B cell (primary cell): ENCODE results near the gene FNDC3A. TPM values are rescaled to one million over a fixed set of nuclear protein-coding genes. Genes with fewer than 3 reads are reported as not detected.

Experiments used
- ATAC-seq: fragments of 200-7000 bp; cut with Tn5 transposase; one replicate; pipeline ENCODE4 v1.10.0; 2021; ENCODE audit warnings: low read depth, mild to moderate bottlenecking, moderate number of reproducible peaks, moderate library complexity
- CTCF ChIA-PET: fragments of 350-600 bp; sonication (Branson Sonifier 250); formaldehyde crosslinking; loops from one replicate; lab custom pipeline; 2021; ENCODE audit warnings: antibody characterized with exemption, inconsistent platforms; lab: Charles Lee
- POLR2A ChIA-PET: fragments of 350-600 bp; sonication (Branson Sonifier 250); formaldehyde crosslinking; loops from one replicate; lab custom pipeline; 2021; ENCODE audit warnings: antibody characterized with exemption; lab: Charles Lee
- DNase-seq: peaks from one replicate; pipeline ENCODE4 v3.0.0; 2013
- H2AFZ ChIP-seq: 2 replicates; pipeline ENCODE4 v1.6.1; 2012; ENCODE audit warnings: mild to moderate bottlenecking, low read depth, low read length; ENCODE audit not compliant: insufficient read depth, poor library complexity, severe bottlenecking
- H3K27ac ChIP-seq, 2 donors: 1 replicate in 1 of 2; 2 replicates in 1 of 2; pipeline ENCODE4 v1.5.1; 2012 to 2013; ENCODE audit warnings: low read length in 2 of 2, mild to moderate bottlenecking in 2 of 2, moderate library complexity in 1 of 2
- H3K27me3 ChIP-seq, 4 experiments: fragments of 200-600 bp in 1 of 4; sonication (generic) in 1 of 4; replicated peaks in 1 of 4; 1 replicate in 2 of 4; 2 replicates in 2 of 4; pipeline versions ENCODE4 v1.6.1 to v1.7.0; 2013 to 2016; ENCODE audit warnings: low read length in 3 of 4, mild to moderate bottlenecking in 2 of 4, mixed read lengths in 1 of 4, moderate library complexity in 1 of 4; ENCODE audit not compliant: insufficient read depth in 4 of 4, control insufficient read depth in 3 of 4; ENCODE audit errors: control extremely low read depth in 1 of 4
- H3K36me3 ChIP-seq, 2 experiments: replicated peaks in 1 of 2; 1 replicate in 1 of 2; 2 replicates in 1 of 2; pipeline versions ENCODE4 v1.6.1 to v1.7.1; 2013; ENCODE audit warnings: low read length in 1 of 2; ENCODE audit not compliant: insufficient read depth in 2 of 2, control insufficient read depth in 1 of 2; ENCODE audit errors: control extremely low read depth in 1 of 2, extremely low read depth in 1 of 2
- H3K4me1 ChIP-seq, 2 donors: fragments of 200-600 bp in 1 of 2; sonication (generic) in 1 of 2; 1 replicate in 1 of 2; 2 replicates in 1 of 2; pipeline versions ENCODE4 v1.5.1 to v1.6.1; 2013 to 2017; ENCODE audit warnings: low read length in 2 of 2; ENCODE audit not compliant: control insufficient read depth in 2 of 2, insufficient read depth in 2 of 2
- H3K4me2 ChIP-seq: replicated peaks from 2 replicates; pipeline ENCODE3; 2012; ENCODE audit warnings: mild to moderate bottlenecking, low read depth, low read length; ENCODE audit not compliant: poor library complexity, severe bottlenecking
- H3K4me3 ChIP-seq, 5 experiments: fragments of 200-600 bp in 1 of 5; sonication (generic) in 1 of 5; 1 replicate in 3 of 5; 2 replicates in 2 of 5; pipeline versions ENCODE4 v1.5.1 to v1.7.0; 2011 to 2016; ENCODE audit warnings: low read length in 4 of 5, mild to moderate bottlenecking in 4 of 5, low read depth in 2 of 5, control low read depth in 1 of 5, moderate library complexity in 1 of 5; ENCODE audit not compliant: insufficient read depth in 1 of 5; ENCODE audit errors: control extremely low read depth in 1 of 5, extremely low read depth in 1 of 5
- H3K79me2 ChIP-seq: fragments of 200-600 bp; sonication (generic); one replicate; pipeline ENCODE4 v1.6.0; 2016; ENCODE audit warnings: low read length; ENCODE audit not compliant: control insufficient read depth, insufficient read depth
- H3K9ac ChIP-seq: fragments of 200-600 bp; sonication (generic); 2 replicates; pipeline ENCODE4 v1.6.1; 2017; ENCODE audit warnings: mild to moderate bottlenecking, low read length, moderate library complexity
- H3K9me3 ChIP-seq, 3 donors: one replicate each; pipeline versions ENCODE4 v1.6.1 to v1.7.1; 2013; ENCODE audit warnings: low read length in 2 of 3; ENCODE audit not compliant: control insufficient read depth in 2 of 3, insufficient read depth in 1 of 3; ENCODE audit errors: control extremely low read depth in 1 of 3
- H4K20me1 ChIP-seq: 2 replicates; pipeline ENCODE4 v1.6.0; 2012; ENCODE audit warnings: mild to moderate bottlenecking, low read length; ENCODE audit not compliant: insufficient read depth, control insufficient read depth, poor library complexity, severe bottlenecking
- H3K27ac Mint-ChIP-seq: one replicate; pipeline ENCODE4 v1.8.0; 2021; ENCODE audit warnings: mixed read lengths
- H3K27me3 Mint-ChIP-seq: one replicate; pipeline ENCODE4 v1.8.0; 2021; ENCODE audit warnings: mixed read lengths
- H3K4me1 Mint-ChIP-seq: one replicate; pipeline ENCODE4 v1.8.0; 2021; ENCODE audit warnings: mixed read lengths
- H3K4me3 Mint-ChIP-seq: one replicate; pipeline ENCODE4 v1.8.0; 2021; ENCODE audit warnings: mixed read lengths
- H3K9me3 Mint-ChIP-seq: one replicate; pipeline ENCODE4 v1.8.0; 2022; ENCODE audit warnings: mixed read lengths; ENCODE audit not compliant: insufficient read depth
- EZH2 ChIP-seq: IDR thresholded peaks from 2 replicates; pipeline ENCODE4 v1.6.1; 2012; ENCODE audit warnings: borderline replicate concordance, low read depth, mild to moderate bottlenecking, moderate library complexity, low read length; ENCODE audit not compliant: insufficient read depth, poor library complexity, severe bottlenecking
- WGBS: methylation state at CpG from one replicate; pipeline ENCODE4 v1.1.5; 2013; ENCODE audit warnings: missing lambda C conversion rate; ENCODE audit not compliant: insufficient coverage; 5-methylcytosine and 5-hydroxymethylcytosine counted together
- intact Hi-C: fragments of 100-400 bp; cut with micrococcal nuclease; formaldehyde crosslinking; loops from one replicate; pipeline ENCODE4 v1.10.0; 2022
- polyA plus RNA-seq: library from polyadenylated mRNA; depleted of rRNA; stranded (reverse); fragments of >200 nt; gene quantifications from 2 replicates; pipeline ENCODE4 v1.2.3, GENCODE V29; 2012
- total RNA-seq, 2 donors: library from RNA; stranded (reverse); fragments of 120-200 nt in 1 of 2; gene quantifications; 1 replicate in 1 of 2; 2 replicates in 1 of 2; pipeline versions ENCODE4 v1.2.3 to v1.2.4, GENCODE V29; 2013 to 2022
- TF ChIP-seq, protein P1 (sequence below): fragments of 200-600 bp; IDR thresholded peaks from one replicate; pipeline ENCODE4 v1.8.0; 2022; ENCODE audit warnings: antibody characterized with exemption, mild to moderate bottlenecking

The FNDC3A gene
- total and polyA plus RNA-seq, 2 donors (not counting 1 experiment from before 2014, with no cell fraction given), result 13.5 to 37.1 TPM

GRCh38 chr13:49110913-49111170 lies 135.1 kb downstream of the FNDC3A start:
- Histone ChIP-seq H2AFZ (peak overlapping the region; percentile 76), H3K79me2 (peaks cover 34% of the 10 kb centered on the region), H3K4me1 (peaks cover 3 to 6% of the 10 kb centered on the region in 2 donors), H3K9ac (peak overlapping the region; percentile 82), H3K27ac (no peak overlapping the region), H3K36me3 (peaks cover 2 to 7% of the 10 kb centered on the region in 2 experiments), H3K4me3 (peak overlapping the region; percentile 40 to 97 (median 79)), H3K9me3 (no peaks in the 10 kb centered on the region), H3K27me3 (no peaks in the 10 kb centered on the region), H4K20me1 (peaks cover 7% of the 10 kb centered on the region), H3K4me2 (peak overlapping the region; percentile 71)
- DNase-seq (no peak), ATAC-seq (no peak)
- intact Hi-C loops, result loop anchor here (1.0 to 2.0 kb wide), 2 partner anchors 14 to 135 kb away; no protein-coding TSS in a partner anchor
- ChIA-PET CTCF (interaction anchor here (1.5 kb wide), 1 partner anchor 135 kb away, joined by 4 read pairs; the partner anchor contains the start of gene FNDC3A), POLR2A (no interaction called here)
- TF ChIP-seq, protein P1, sequence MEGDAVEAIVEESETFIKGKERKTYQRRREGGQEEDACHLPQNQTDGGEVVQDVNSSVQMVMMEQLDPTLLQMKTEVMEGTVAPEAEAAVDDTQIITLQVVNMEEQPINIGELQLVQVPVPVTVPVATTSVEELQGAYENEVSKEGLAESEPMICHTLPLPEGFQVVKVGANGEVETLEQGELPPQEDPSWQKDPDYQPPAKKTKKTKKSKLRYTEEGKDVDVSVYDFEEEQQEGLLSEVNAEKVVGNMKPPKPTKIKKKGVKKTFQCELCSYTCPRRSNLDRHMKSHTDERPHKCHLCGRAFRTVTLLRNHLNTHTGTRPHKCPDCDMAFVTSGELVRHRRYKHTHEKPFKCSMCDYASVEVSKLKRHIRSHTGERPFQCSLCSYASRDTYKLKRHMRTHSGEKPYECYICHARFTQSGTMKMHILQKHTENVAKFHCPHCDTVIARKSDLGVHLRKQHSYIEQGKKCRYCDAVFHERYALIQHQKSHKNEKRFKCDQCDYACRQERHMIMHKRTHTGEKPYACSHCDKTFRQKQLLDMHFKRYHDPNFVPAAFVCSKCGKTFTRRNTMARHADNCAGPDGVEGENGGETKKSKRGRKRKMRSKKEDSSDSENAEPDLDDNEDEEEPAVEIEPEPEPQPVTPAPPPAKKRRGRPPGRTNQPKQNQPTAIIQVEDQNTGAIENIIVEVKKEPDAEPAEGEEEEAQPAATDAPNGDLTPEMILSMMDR, result no peak
- TF ChIP-seq EZH2, result no peak
- Mint-ChIP-seq H3K4me3 (peak overlapping the region; percentile 95), H3K4me1 (peaks cover 21% of the 10 kb centered on the region), H3K27ac (no peak overlapping the region), H3K27me3 (no peaks in the 10 kb centered on the region), H3K9me3 (no peaks in the 10 kb centered on the region)

DNA sequence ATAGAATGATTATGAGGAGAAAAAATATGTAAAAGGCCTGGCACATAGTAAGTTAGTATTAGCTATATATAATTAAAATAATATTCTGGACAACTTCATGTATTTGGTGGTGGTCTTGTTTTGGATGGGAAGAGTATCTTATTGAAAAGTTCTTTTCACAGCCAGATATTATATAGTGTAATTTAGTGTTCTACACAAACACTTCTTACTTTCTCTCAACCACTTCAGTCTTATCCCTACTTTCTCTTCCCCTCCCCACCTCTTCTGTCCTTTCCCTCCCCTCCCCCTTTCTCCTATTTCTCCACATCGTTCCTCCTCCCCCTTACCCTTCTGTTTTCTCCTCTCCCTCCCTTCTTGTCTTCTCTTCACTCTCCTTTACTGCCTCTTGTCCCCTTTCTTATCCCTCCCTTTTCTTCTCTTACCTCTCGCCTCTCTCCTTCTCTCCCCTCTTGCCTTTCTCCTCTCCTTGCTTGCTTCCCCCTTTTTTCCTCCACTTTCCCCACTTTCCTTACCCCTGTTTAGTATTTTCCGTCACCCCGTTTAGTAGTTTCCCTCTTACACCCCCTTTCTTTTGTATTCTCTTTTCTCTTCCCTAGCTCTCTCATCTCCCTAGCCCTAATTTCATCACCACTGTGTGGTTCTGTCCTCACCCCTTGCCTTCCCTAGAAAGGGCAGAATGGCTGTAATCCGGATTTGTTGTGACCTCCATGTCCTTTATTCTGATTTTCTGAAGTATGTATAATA lies 137.2 kb downstream of the FNDC3A start:
- H3K9me3 Mint-ChIP-seq, result no peaks in the 10 kb centered on the region
- CTCF ChIA-PET, result no interaction called here
- TF ChIP-seq EZH2, result no peak
- TF ChIP-seq, protein P1, result no peak
- H3K4me3 Mint-ChIP-seq, result no peak overlapping the region
- H3K4me1 Mint-ChIP-seq, result peaks cover 21% of the 10 kb centered on the region
- peaks cover 3 to 6% of the 10 kb centered on the region in 2 donors for H3K4me1 ChIP-seq
- no peak overlapping the region for H3K4me3 ChIP-seq
- no peak overlapping the region for H3K27ac Mint-ChIP-seq
- POLR2A ChIA-PET, result no interaction called here
- no peak overlapping the region for H2AFZ ChIP-seq
- H3K9me3 ChIP-seq, result no peaks in the 10 kb centered on the region
- intact Hi-C loops, result no loop called here
- H3K27ac ChIP-seq, result peak overlapping the region in 1 of 2 donors; percentile 39
- ATAC-seq, result no peak
- peaks cover 2 to 18% of the 10 kb centered on the region in 2 experiments for H3K36me3 ChIP-seq
- H3K27me3 Mint-ChIP-seq, result no peaks in the 10 kb centered on the region
- no peak overlapping the region for H3K4me2 ChIP-seq
- no peak overlapping the region for H3K9ac ChIP-seq
- H3K79me2 ChIP-seq, result peaks cover 42% of the 10 kb centered on the region
- WGBS, result 59% methylated on average over 4 of the region's 5 CpGs
- DNase-seq, result no peak
- peaks cover 7% of the 10 kb centered on the region for H4K20me1 ChIP-seq
- H3K27me3 ChIP-seq, result no peaks in the 10 kb centered on the region
